HL-60 (cell line): Measurements from ENCODE around the gene UBE2K.

Experiments
- DNase-seq, 2 experiments: peaks; one replicate each; pipeline ENCODE4 v3.0.0-alpha.2; 2010 to 2020; ENCODE audit warnings: low read depth in 1 of 2, low spot score in 1 of 2
- H3K27ac ChIP-seq: fragments of 250-450 bp; sonication (Bioruptor Pico); replicated peaks from 2 replicates; pipeline ENCODE4 v1.5.1; 2020; ENCODE audit warnings: mild to moderate bottlenecking, moderate library complexity
- H3K27me3 ChIP-seq: fragments of 250-450 bp; sonication (Bioruptor Pico); 2 replicates; pipeline ENCODE4 v1.5.1; 2021; ENCODE audit warnings: mild to moderate bottlenecking, moderate library complexity; ENCODE audit not compliant: insufficient read depth, poor library complexity, severe bottlenecking
- H3K4me3 ChIP-seq: replicated peaks from 2 replicates; pipeline ENCODE4 v1.5.1; 2011; ENCODE audit warnings: mild to moderate bottlenecking, control low read depth, low read length; ENCODE audit not compliant: insufficient read depth
- CTCF ChIP-seq: IDR thresholded peaks from one replicate; pipeline ENCODE4 v1.5.1; 2011; ENCODE audit warnings: low read length, control low read depth, inconsistent platforms; ENCODE audit not compliant: insufficient read depth
- GABPA ChIP-seq: IDR thresholded peaks from 2 replicates; pipeline ENCODE4 v1.6.1; 2012; ENCODE audit warnings: low read depth
- POLR2AphosphoS5 ChIP-seq: IDR thresholded peaks from 2 replicates; pipeline ENCODE4 v1.6.1; 2012; ENCODE audit warnings: low read depth
- REST ChIP-seq: IDR thresholded peaks from 2 replicates; pipeline ENCODE4 v1.6.1; 2012; ENCODE audit warnings: low read depth; ENCODE audit not compliant: insufficient replicate concordance
- SPI1 ChIP-seq: IDR thresholded peaks from 2 replicates; pipeline ENCODE4 v1.6.1; 2012; ENCODE audit warnings: low read depth, mild to moderate bottlenecking, borderline replicate concordance

The UBE2K gene

GRCh38 chr4:39825741-39826231 is 127.8 kb downstream of the UBE2K start:
- Histone ChIP-seq H3K27me3 (no peaks in the 10 kb centered on the region), H3K4me3 (no peak overlapping the region), H3K27ac (no peak overlapping the region)
- TF ChIP-seq SPI1 (no peak), REST (no peak), GABPA (no peak), POLR2AphosphoS5 (no peak), CTCF (no peak)
- no peak for DNase-seq
